CD4-positive, alpha-beta T cell treated with Interleukin-6 for 4 hours (primary cell): ENCODE results near the gene SYNGR3.
"Not testable (repeated sequence)": the region's sequence is repeated elsewhere in the genome, so short reads cannot be mapped to it uniquely, and the experiment has no call there.

ENCODE experiments used
- DNase-seq: peaks from one replicate; pipeline ENCODE4 v3.0.0-alpha.2; 2020; ENCODE audit warnings: mixed read lengths

Gene SYNGR3

GRCh38 chr16:2009164-2009711, 19.5 kb downstream of the SYNGR3 start:
- DNase-seq: peak; percentile 7

GRCh38 chr16:2009791-2010510, 20.2 kb downstream of the SYNGR3 start, which contains the start of gene ZNF598:
TSS of gene ZNF598 (minus strand) at chr16:2009821.
- DNase-seq: peak; percentile 84

DNA sequence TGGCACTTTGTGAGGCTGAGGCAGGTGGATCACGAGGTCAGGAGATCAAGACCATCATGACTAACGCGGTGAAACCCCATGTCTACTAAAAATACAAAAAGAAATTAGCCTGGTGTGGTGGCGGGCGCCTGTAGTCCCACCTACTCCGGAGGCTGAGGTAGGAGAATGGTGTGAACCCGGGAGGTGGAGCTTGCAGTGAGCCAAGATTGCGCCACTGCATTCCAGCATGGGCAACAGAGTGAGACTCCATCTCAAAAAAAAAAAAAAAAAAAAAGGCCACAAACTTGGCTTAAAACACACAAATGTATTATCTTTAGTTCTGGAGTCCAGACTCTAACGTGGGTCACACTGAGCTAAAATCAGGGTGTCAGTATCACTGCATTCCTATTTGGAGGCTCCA, 22.0 kb downstream of the SYNGR3 start:
- not testable (repeated sequence) for DNase-seq

DNA sequence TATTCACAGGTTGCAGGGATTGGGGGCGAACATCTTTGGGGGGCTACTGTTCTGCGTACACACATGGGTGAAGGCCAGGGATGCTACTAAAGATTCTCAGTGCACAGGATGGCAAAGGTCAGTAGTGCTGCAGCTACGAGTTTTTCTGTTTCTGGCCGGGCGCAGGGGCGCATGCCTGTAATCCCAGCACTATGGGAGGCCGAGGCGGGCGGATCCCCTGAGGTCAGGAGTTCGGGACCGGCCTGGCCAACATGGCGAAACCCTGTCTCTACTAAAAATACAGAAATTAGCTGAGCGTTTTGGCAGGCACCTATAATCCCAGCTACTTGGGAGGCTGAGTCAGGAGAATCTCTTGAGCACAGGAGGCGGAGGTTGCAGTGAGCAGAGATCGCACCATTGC, 23.8 kb downstream of the SYNGR3 start:
- DNase-seq: no peak

GRCh38 chr16:2015117-2015946, 25.6 kb downstream of the SYNGR3 start:
- DNase-seq: no peak

- no peak for DNase-seq
Observed at GRCh38 chr16:2015947-2016208, 26.1 kb downstream of the SYNGR3 start.

DNA sequence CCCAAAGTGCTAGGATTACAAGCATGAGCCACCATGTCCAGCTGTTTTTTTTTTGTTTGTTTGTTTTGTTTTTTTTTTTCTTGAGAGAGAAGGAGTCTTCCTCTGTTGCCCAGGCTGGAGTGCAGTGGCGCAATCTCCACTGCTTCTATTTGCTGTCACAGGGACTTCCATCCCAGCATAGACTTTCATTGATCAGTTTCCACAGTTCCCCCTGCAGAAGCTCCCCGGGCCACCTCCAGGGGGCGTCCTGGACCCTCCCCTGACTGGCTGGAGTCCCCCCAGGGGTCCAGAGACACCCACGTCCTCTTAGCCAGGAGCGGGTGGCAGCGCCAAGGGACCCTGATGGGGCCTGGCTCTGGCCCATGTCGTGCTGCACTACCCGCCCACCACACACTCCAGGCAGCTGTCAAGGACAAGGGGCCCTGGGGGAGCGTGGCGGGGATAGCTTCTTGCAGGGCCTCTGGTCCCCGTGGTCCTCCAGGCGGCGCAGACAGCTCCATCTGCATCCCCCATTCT, 26.7 kb downstream of the SYNGR3 start:
- peak; percentile 40 for DNase-seq

DNA sequence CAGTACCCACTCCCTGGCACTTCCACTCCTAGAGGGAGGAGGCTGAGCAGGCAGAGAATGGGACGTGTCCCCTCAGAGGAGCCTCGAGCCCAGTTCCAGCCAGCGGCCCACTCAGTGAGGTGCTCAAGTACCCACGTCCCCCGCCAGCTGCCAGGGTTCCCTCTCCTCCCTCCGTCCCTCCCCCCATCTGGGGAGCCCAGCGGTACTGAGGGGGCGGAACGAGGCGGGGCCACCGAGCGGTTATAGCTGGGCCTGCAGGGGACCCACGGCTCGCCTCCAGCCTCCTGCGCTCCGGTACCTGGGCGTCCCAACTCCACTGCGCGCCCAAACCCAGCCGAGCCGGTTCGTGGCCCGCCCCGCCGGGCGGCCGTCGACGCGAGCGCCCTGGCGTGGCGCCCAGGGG, 29.7 kb downstream of the SYNGR3 start, which contains the start of gene NPW:
Gene NPW, plus strand, starts transcription at position 268 of the 403 bp plus-strand sequence.
- peak; percentile 26 for DNase-seq

- no peak for DNase-seq
Observed at GRCh38 chr16:2019921-2020831, 30.4 kb downstream of the SYNGR3 start.

DNA sequence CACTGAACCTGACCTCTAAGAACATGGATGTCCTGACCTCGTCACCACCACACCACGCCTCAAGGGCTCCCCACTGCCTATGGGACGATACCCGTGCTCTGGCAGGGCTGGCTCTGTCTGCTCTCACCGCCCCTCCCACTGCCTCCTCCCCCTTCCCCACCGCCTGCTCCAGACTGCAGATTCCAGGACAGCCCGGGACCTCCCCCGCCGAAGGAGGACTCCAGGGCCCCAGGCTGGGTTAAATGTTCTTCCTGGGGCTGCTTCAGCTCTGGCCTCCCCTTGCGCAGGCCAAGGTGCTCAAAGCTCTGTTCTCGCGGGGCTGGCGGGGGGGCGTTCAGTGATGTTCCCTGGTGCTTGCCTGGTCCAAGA, 32.9 kb downstream of the SYNGR3 start:
- peak; percentile 28 for DNase-seq

GRCh38 chr16:2023092-2024031, 33.6 kb downstream of the SYNGR3 start:
- peak; percentile 95 for DNase-seq

DNA sequence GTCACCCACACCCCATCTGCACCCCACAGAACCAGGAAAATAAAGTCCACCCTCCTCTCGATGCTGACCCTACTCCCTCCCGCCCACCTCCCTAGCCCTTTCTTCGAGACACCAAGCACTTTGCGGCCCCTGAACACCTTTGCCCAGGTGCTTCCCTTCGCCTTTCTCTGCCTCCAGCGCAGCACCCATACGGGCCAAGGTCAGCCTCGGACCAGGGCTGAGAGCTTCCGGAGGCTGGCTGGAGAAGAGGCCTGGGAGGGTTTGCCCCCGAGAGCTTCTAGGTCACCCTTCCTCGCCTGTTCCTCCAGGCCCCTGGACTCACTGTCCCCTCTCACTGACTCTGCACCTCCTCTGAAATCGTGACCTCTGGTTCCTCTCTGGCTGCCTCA, 34.3 kb downstream of the SYNGR3 start:
- DNase-seq: no peak

- no peak for DNase-seq
Observed at GRCh38 chr16:2025251-2025650, 35.5 kb downstream of the SYNGR3 start.

- DNase-seq: no peak
Observed at GRCh38 chr16:2025878-2026460, 36.2 kb downstream of the SYNGR3 start.

GRCh38 chr16:2026461-2027023, 36.8 kb downstream of the SYNGR3 start, which contains the start of gene NHERF2:
TSS of gene NHERF2 (plus strand) at chr16:2026902. CDS start at chr16:2027006, 104 bp downstream.
- peak; percentile 64 for DNase-seq

DNA sequence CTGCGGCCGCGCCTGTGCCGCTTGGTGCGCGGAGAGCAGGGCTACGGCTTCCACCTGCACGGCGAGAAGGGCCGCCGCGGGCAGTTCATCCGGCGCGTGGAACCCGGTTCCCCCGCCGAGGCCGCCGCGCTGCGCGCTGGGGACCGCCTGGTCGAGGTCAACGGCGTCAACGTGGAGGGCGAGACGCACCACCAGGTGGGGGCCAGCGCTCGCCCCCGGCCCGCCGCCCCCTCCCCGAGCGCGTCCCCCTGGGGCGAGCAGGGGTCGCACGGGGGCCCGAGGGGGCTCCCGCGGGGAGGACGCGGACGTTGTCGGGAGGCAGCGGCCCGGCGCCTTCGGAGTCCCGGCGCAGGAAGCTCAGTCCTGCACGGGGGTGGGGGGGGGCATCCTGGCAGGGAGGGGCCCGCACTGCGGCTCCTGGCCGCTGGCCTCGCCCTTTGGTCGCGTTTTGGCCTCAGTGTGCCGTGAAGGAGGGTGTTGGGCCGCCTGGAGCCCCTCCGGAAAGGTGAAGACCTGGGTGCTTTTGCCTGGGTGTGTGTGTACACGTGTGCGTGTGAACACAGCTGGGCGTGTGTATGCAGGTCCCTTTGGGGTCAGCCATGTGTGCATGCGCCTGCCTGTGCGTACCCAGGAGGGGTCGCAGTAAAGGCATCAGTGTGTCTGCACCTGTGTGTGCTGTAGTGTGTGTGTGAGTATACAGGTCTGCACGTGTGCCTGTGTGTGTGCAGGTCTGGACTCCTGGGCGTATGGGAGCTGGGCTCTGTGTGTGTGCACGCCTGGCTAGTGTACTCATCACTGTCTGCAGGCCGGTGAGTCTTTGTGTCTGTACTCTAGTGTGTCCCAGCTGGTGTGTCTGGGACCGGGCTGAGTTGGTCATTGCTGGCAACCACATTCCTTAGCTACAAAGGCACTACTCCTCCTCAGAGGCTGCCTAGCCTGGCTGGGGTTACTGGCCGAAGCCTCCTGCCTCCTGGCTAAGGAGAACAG, 37.5 kb downstream of the SYNGR3 start:
- peak; percentile 31 for DNase-seq

DNA sequence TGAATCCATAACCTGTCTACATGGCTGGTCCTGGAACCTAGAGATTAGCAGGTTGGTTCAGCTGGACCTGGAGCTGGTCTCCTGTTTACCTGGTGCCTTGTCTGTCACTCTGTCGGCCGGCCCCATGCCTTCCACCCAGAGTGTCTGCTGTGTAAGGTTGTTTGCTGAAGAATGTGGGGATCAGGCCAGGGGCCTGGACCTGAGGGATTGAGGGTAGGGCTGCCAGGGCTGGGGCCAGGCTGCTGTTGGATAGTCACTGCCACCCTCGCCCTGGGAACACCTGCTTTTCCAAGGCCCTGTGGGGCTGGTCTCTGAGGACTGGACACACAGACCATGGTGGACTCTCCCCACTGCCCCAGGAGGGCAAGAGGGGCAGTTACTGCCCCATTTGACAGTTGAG, 38.4 kb downstream of the SYNGR3 start:
- no peak for DNase-seq

- DNase-seq: no peak
Observed at GRCh38 chr16:2028620-2029220, 39.0 kb downstream of the SYNGR3 start.

- DNase-seq: no peak
Observed at GRCh38 chr16:2029350-2029749, 39.6 kb downstream of the SYNGR3 start.
